ENCODE results near the gene EIF4E3.

DNA sequence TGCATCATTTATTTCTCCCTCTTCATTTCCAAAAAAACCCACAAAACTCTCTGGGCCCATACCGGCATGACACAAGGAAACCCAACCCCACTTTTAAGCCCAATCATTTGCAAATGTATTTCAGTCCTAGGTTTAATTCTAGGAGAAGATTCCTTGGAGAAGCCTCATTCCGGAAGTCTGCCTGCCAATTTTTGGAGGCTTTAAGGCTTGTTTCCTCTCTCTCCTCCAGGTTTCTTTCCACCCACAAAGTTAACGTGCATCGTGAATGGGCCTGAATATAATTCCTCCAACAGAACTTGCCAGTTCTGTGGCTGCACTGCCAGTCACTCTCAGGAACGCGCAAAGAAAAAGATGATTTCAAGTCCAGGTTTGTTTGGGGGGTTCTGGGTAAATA, 71.8 kb downstream of the EIF4E3 start:
- TF ChIP-seq, protein P1, sequence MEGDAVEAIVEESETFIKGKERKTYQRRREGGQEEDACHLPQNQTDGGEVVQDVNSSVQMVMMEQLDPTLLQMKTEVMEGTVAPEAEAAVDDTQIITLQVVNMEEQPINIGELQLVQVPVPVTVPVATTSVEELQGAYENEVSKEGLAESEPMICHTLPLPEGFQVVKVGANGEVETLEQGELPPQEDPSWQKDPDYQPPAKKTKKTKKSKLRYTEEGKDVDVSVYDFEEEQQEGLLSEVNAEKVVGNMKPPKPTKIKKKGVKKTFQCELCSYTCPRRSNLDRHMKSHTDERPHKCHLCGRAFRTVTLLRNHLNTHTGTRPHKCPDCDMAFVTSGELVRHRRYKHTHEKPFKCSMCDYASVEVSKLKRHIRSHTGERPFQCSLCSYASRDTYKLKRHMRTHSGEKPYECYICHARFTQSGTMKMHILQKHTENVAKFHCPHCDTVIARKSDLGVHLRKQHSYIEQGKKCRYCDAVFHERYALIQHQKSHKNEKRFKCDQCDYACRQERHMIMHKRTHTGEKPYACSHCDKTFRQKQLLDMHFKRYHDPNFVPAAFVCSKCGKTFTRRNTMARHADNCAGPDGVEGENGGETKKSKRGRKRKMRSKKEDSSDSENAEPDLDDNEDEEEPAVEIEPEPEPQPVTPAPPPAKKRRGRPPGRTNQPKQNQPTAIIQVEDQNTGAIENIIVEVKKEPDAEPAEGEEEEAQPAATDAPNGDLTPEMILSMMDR (IDR thresholded peaks at IDR 0.05; ENCODE audit: poor library complexity, severe bottlenecking): no peak
- TF ChIP-seq TAF1 (IDR thresholded peaks at IDR 0.05; ENCODE audit: low read depth) (no peak), EZH2 (IDR thresholded peaks at IDR 0.05; ENCODE audit: borderline replicate concordance, insufficient read depth, low read length, poor library complexity, severe bottlenecking) (no peak), SMC3 (conservative IDR thresholded peaks at IDR 0.05; ENCODE audit: poor library complexity) (no peak), RAD21 (conservative IDR thresholded peaks at IDR 0.05) (no peak), POLR2AphosphoS5 (IDR thresholded peaks at IDR 0.05) (no peak)

All from neural cell (in vitro differentiated cells).